NCI-H82 treated with DMSO at 0.1 percent for 48 hours (cell line): Measurements from ENCODE around the gene CDH13.
A peak's percentile ranks its signal among the peaks of the same experiment; 100 is the strongest.

ENCODE experiments used
- DNase-seq: peaks from one replicate; lab custom pipeline; 2025; ENCODE audit not compliant: unreplicated experiment; lab: John Stamatoyannopoulos, UW

Gene CDH13

DNA sequence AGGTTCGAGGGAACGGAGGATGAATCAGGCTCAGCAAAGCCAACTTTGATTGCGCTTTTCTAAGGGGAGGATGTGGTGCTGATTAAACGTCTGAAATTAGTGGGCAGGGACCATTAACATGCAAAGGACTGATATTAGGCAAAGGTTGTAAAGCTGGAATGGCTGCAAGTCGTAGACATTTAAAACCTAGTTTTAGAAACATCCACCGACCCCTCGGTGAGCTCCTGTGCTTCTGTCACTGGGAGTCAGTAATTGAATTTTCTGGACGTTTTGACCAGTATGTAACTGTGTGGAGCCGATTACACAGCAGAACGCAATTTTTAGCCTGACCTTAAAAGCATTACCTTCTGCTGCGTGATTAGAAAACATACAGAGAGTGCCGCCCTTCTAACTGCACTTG, 960.4 kb downstream of the CDH13 start:
- no peak for DNase-seq

DNA sequence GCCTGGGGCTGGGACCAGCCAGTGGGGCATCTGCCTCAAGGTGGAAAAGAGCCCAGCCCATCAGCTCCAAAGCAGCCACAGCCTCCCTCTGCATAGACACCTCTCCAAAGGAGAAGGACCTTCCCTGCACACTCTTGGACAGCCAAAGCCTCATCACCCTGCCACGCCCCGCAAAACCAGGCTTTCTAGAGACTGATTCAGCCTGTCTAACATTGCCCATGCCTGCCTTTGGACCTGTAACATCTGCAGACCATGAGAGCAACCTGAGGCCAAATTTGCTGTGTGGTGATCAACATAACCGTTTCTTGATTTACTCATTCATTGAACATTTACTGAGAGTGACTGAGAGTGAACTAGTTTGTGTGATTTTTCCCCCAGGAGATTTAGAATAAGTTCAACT, 961.3 kb downstream of the CDH13 start:
- no peak for DNase-seq

DNA sequence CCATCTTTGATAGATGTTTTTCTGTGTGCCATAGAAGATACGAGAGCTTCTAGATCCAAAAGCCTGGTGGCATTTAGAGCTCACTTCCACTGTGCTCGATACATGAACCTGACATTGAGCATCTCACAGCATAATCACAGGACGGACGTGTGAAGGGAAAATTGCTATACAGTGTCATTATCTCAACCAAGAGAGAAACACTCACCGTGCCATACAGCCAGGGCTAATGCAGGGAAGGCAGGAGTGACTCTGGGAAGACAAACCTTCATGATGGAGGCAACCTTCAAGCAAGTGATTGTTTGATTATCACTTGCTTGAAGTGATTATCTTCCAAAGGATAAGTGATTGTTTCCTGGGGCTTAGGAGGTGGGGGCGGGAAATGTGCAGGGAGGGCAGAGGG, 962.8 kb downstream of the CDH13 start:
- DNase-seq, result no peak

DNA sequence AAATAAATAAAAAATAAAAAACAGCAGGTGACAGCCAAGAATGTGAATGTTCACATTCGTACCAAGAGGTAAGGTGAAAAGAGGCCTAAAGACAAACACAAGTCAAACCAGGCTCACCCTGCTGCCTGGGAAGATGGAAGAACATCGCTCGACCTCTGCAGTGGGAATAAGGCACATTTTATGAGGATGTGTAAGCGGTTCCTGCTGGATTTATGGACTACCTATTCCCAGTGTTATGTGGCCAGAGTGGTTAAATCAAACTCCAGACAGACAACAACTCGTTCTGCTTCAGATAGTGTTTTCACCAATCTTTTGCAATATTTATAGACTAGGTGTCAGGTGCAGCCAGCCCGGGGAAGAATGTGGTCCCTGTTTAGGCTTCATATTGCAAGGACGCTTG, 966.0 kb downstream of the CDH13 start:
- no peak for DNase-seq

DNA sequence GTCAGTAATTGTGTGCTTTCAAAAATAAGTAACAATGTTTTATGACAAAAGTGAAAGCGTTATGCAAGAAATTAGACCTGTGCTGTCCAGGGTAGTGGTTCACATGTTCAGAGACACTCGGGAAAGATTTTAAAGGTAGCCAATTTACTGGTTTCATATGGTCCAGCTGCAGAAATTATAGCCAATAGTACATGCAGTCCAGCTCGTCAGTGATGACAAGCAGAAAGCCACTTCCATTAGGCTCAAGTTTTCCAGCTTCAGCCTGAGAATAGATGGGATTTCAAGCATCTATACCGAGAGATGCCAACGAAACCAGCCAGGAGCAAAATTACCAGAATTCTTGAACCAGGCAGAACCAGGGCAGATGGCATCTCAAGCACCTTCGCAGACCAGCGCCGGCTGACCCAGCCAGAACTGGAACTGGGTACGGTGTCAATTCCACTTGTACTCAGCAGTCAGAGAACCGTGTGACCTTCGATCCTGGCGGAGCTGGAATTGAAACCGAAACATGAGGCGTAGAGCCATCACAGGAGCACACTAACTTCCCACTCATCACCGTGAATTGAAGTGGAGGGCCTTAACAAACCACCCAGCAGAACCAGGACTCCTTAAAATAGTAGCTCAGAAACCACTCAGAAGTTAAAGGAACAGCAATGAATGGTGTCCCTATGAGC, 973.2 kb downstream of the CDH13 start:
- no peak for DNase-seq

DNA sequence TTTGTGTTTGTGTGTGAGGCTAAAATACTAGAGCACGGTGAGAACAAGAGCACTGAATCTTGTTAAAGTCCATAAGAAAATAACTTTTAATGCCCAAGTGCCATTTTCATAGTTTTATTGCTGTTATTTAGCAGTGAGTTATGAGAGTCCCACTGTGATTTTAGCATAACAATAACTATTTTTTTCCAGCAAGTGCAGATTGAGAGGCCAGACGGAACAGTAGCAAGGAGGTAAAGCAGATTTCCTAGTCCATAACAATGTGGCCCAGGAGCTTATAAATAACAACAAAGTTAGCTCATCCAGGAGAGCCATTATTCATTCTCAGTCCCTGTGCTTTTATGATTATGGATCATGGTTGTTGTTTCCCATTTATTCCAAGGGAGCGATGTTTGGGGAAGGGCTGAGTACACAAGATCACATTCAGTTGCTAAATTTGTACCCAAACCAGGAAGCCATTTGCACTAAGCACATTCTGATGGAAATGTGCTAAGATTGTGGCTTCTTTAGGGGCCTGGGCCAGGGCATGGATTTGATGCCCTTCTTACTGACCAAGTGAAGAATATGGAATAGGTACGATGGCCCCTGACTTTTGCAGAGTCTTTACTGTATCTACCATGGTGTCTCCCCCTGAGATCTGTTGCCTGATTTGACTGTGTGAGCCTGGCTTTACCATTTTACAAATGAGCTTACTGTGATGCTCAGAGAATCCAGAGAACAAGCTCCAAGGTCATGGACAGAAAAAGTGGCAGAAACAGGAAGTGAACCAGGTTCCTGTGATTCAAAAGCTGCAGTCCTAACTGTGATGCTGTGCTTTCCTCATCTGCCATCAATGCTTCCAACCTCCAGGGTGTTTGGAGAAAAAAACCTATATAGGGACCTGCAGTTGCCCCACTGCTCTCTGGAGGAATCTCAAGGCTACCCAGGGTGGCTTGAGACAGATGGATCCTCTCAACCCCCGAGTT, 976.3 kb downstream of the CDH13 start:
- no peak for DNase-seq

DNA sequence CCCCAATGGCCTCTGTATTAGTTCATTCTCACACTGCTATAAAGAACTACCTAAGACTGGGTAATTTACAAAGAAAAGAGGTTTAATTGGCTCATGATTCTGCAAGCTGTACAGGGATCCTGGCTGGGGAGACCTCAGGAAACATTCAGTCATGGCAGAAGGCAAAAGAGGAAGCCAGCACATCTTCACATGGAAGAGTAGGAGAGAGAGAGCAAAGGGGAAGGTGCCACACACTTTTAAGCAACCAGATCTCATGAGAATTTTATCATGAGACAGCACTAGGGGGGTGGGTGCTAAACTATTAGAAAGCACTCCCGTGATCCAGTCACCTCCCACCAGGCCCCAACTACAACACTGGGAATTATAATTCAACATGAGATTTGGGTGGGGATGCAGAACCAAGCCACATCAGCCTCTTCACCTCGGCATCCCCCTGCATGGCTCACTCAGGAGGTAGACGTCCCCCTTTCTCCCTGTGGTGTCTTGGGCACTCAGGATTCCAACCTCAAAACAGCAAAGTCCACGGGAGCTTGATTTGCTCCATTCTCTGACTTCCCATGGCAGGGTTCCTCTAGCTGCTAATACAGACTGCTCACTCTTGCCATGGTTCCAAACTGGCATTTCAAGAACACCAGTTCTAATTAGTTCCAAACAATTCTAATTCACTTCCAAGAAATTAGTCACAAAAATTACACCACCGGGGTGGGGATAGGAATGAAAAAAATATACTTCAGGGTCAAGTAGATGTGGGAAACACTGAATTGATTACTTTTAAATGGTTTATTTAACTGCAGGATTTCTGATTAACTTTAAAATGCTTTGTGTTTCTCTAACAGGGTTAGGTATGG, 977.2 kb downstream of the CDH13 start:
- no peak for DNase-seq

DNA sequence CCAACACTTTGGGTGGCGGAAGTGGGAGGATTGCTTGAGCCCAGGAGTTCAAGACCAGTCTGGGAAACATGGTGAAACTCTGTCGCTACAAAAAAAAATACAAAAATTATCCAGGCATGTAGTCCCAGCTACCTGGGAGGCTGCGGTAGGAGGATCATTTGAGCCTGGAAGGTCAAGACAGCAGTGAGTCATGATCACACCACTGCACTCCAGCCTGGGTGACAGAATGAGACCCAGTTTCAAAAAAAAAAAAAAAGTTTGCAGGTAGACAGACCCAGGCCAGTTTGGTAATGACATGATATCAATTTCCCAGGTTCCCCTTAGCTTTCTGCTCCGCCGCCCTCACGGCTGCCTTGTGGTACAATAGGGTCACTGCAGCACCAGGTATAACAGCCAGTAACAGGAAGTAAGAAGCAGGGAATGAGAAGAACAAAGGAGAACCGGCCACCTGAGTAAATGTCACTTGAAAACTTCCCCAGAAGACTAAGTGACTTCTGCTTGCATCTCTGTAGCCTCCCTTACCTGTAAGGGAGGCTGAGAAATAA, 979.8 kb downstream of the CDH13 start:
- DNase-seq, result no peak

DNA sequence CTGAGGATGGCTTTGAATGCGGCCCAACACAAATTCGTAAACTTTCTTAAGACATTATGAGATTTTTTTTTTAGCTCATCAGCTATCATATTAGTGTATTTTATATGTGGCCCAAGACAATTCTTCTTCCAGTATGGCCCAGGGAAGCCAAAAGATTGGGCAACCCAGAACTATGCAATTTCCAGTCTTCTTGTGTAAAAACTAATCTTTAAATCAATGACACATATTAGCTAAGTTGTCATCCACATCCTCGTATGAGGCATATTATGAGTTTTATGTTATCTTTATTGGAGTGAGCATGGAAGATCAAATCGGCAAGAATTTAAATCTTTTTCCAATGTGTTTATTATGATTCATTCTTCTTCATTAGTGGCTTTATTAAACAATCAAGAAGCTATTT, 982.4 kb downstream of the CDH13 start:
- DNase-seq, result no peak

DNA sequence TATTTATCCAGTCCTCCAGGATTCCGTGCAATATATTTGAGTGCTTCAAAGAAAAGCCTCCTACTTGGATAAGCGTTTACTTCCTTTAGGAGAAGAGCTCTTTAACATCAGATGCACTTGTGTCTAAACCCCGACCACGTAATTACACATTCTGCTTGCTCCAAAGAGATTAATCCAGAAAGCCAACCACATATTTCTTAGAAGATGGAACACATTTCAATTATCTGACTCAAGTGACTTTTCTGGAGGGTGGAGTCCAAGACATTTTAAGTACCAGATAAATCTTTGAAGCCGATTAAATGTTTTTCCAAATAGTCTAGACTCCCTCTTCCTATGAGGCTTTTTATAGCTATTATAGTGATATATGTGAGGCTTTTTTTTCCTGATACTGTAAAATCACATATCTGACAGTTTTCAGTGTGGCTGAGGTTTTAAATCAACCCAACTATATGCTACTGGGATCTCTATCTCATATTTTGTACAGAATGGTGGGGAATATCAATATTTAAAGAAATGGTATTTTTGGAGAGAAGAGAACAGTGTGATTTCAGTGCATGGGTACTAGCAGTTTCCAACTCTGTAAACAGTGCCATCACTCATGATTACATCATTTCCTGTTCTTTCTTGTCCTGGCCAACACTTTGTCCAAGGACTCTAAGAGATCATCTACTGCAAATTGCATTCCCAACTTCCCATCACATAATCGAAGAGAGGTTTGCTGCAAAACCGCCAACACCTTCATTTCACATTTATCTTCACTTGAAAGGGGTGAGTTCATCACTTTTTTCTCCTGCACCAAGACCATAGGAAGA, 988.6 kb downstream of the CDH13 start:
- DNase-seq, result no peak

DNA sequence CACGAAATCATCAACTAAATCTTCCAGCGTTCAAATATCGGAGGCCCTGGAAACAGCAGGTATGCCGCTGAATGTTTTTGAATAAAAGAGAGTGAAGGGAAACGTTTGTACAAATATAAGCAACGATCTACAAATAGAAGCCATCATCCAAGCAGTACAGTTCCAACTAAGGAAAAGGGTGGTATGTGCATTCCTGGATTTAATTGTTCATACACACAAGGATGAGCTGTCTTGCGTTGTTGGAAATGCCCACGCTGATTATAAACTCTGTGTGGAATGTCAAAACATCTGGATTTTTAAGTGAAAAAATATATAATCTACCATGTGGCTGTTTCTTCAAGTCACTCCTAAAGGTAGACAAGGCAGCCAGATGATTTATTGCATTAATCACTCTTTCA, 989.2 kb downstream of the CDH13 start:
- no peak for DNase-seq

DNA sequence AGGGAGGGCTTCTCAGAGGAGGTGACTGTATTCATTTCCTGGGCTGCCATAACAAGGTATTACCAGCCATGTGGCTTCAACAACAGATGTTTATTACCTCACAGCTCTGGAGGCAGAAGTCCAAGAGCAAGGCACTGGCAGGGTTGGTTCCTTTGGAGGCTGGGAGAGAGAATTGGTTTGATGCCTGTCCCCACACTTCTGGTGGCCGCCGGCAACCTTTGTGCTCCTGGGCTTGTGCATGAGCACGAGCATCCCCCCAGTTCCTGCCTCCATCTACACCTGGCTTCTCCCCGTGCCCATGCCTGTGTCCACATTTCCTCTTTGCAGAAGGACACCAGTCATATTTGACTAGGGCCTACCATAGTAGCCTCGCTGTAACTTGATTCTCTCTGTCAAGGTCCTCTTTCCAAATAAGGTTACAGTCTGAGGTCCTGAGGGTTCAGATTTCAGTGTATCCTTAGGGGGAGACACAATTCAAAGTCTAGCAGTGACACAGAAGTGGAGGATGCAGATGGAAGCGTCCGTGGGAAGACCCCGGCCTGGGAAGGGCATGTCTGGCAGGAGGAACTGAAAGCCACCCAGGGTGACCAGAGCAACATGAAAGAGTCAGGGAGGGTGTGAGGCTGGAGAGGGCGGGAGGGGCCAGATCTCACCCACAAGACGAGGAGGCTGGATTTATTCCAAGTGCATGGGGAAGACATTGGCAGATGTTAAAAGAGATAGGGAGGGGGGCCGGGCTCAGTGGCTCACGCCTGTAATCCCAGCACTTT, 992.8 kb downstream of the CDH13 start:
- peak; percentile 41 for DNase-seq

DNA sequence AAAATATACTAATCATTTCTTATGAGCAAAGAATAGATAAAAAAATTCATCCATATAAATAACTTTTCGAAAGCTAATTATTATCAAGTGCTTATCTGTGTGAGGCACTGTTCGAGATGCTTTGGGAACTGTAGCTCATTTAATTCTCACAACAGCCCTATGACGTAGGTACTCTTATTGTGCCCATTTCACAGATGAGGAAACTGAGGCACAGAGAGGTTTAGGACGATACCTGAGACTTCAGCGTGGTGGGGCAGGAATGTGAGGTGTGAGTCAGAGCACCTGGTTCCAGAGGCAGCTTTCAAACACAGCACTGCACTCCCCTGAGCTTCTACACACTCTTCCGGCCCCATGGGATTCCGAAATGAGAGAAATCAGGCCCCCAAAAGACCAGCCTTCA, 995.2 kb downstream of the CDH13 start:
- no peak for DNase-seq

DNA sequence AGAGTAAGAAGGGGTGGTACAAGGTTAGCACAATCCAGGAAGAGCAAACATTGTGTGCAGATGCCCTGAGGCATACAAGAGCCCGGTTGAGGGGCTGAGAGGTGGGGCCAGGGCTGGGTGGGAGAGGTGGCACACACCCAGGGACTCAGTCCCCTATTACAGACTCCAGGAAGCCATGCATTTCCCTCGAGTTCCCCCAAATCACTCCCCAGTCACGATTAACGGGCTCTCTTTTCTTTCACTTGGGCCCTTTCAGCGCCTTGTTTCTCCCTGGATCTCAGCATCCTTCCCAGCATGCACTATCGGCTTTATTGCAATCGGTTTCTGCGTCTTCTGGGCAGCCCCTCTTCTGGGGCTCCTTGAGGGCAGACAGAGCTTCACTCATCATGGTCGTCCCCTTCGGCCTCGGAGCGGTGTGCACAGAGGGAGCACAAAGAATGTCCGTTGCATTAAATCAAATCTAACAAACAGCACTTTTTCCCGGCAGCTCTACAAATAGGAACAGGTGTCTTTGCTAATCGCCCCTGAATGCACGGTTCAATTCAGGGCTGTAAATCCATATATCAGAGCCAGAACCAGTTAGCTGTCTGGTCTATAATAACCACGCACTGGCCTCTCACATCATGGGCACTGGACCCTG, 996.4 kb downstream of the CDH13 start:
- DNase-seq, result no peak

DNA sequence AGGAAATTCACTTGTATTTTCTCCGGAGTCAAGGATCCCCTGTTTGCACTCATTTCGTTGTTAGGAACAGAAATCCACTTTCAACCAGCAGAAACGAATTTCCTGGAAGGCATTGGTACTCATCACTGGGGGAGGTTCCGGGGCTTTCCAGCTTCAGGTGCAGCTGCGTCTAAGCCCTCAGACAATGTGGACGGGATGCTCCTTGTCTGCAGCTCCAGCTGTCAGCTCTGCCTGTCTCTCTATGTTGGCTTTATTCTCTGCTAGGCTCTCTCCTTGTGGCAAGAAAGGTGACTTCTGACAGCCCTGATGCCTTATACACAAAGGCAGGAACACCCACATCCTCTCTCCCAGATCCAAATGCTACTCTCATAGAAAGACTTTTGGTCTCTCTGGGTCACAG, 997.1 kb downstream of the CDH13 start:
- no peak for DNase-seq

DNA sequence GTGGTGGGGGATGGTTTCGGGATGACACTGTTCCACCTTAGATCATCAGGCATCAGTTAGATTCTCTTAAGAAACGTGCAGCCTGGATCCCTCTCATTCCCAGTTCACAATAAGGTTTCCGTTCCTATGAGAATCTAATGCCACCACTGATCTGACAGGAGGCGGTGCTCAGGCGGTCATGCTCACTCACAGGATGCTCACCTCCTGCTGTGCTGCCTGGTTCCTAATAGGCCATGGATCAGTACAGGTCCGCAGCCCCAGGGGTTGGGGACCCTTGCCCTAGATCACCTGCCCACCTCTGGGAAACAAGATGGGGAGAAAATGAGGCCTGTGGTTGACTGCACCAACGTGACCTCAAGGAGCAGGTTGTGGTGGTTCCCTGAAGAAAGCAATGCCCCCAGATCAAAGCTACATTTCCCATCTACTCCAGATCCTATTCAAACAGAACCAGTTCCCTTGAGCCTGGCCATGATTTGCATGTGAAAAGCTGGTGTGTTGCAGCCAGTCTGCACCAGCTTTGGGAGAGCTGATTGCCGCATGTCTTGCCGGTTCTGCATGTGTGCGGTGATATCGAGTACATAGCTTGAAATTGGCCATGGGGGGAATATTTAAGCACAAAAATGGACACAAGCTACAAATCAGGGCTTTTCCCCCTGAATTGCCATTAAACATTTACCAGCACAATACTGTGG, 997.8 kb downstream of the CDH13 start:
- DNase-seq, result no peak

DNA sequence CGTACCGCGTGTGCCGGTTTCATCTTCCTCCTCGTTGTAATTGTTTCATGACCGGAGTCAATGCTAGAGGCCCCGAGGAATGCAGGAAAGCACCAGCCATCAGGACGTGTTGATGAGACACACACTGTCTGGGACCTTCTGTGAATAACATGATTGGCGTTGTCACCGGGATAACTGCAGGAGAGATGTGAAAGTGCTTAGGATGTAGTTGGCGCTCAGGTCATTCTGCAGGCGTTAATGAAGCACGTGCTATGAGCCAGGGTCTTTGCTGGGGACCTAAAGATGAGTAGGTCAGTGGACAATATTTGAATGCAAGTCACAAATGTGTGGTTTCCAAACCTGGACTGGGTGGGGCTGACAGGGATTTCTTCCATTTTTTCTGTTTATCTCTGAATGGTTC, 999.4 kb downstream of the CDH13 start:
- no peak for DNase-seq

DNA sequence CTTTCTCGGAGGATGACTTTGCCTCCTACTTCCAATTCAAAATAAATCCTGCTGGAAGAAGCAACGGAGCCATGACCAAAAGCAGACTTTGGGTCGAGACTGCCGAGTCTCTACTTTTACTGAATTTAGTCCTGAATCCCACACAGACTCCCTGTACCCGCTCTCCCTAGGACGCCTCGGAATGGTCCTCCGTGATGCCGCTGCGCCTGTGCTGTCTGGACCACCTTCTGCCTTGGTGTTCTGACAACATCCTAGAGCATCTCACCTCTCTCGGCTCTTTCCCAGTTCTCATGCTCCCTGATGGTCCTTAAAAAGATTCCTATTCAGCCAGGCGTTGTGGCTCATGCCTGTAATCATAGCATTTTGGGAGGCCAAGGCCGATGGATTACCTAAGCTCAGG, 999.9 kb downstream of the CDH13 start:
- no peak for DNase-seq

DNA sequence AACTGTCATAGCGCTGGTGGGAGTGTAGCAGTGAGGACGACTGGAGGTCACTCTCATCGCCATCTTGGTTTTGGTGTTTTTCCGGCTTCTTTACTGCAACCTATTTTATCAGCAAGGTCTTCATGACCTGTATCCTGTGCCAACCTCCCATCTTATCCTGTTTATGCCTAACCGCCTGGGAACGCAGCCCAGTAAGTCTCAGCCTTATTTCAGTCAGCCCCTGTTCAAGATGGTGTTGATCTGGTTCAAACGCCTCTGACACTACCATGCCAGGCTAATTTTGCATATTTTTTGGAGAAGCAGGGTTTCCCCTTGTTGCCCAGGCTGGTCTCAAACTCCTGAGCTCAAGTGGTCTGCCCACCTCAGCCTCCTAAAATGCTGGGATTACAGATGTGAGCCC, 1001.2 kb downstream of the CDH13 start:
- no peak for DNase-seq
